GM18861 (cell line): ENCODE measurements around the gene RPIA.
"Not testable (repeated sequence)": the region's sequence is repeated elsewhere in the genome, so short reads cannot be mapped to it uniquely, and the experiment has no call there.

Source experiments
- ATAC-seq: cut with Tn5 transposase; IDR thresholded peaks from one replicate; pipeline ENCODE4 v1.9.1; 2021; ENCODE audit not compliant: unreplicated experiment

Gene RPIA

GRCh38 chr2:88733155-88733902, 41.9 kb downstream of the RPIA start:
- no peak for ATAC-seq

- no peak for ATAC-seq
Observed at GRCh38 chr2:88735133-88735532, 43.7 kb downstream of the RPIA start.

- ATAC-seq, result no peak
Observed at GRCh38 chr2:88735853-88736252, 44.4 kb downstream of the RPIA start.

GRCh38 chr2:88736437-88736836, 45.0 kb downstream of the RPIA start:
- no peak for ATAC-seq

- ATAC-seq, result no peak
Observed at GRCh38 chr2:88737385-88737784, 45.9 kb downstream of the RPIA start.

- ATAC-seq, result no peak
Observed at GRCh38 chr2:88738271-88738670, 46.8 kb downstream of the RPIA start.

- ATAC-seq, result peak; percentile 86
Observed at GRCh38 chr2:88739985-88740600, 48.6 kb downstream of the RPIA start.

- ATAC-seq, result no peak
Observed at GRCh38 chr2:88746929-88747490, 55.5 kb downstream of the RPIA start.

GRCh38 chr2:88747990-88748389, 56.5 kb downstream of the RPIA start:
- ATAC-seq, result no peak

GRCh38 chr2:88751768-88752167, 60.3 kb downstream of the RPIA start:
- ATAC-seq, result no peak

GRCh38 chr2:88753833-88754584, 62.5 kb downstream of the RPIA start:
- ATAC-seq, result peak; percentile 95

- ATAC-seq, result peak; percentile 8
Observed at GRCh38 chr2:88754585-88755320, 63.3 kb downstream of the RPIA start.

GRCh38 chr2:88755836-88756235, 64.4 kb downstream of the RPIA start:
- no peak for ATAC-seq

- ATAC-seq, result no peak
Observed at GRCh38 chr2:88757025-88757424, 65.6 kb downstream of the RPIA start.

- not testable (repeated sequence) for ATAC-seq
Observed at GRCh38 chr2:88758702-88759101, 67.2 kb downstream of the RPIA start.

GRCh38 chr2:88760819-88761598, 69.5 kb downstream of the RPIA start:
- no peak for ATAC-seq

GRCh38 chr2:88764141-88764849, 72.8 kb downstream of the RPIA start:
- ATAC-seq, result no peak

GRCh38 chr2:88764850-88765153, 73.3 kb downstream of the RPIA start:
- ATAC-seq, result no peak

- no peak for ATAC-seq
Observed at GRCh38 chr2:88765154-88765888, 73.8 kb downstream of the RPIA start.
